GM18511 (cell line): ENCODE measurements around the gene PRKAG2.
"Not testable (repeated sequence)": the region's sequence is repeated elsewhere in the genome, so short reads cannot be mapped to it uniquely, and the experiment has no call there.

Source experiments
- ATAC-seq: cut with Tn5 transposase; IDR thresholded peaks from one replicate; pipeline ENCODE4 v1.9.1; 2021; ENCODE audit warnings: mild to moderate bottlenecking, moderate library complexity; ENCODE audit not compliant: unreplicated experiment

Gene PRKAG2

DNA sequence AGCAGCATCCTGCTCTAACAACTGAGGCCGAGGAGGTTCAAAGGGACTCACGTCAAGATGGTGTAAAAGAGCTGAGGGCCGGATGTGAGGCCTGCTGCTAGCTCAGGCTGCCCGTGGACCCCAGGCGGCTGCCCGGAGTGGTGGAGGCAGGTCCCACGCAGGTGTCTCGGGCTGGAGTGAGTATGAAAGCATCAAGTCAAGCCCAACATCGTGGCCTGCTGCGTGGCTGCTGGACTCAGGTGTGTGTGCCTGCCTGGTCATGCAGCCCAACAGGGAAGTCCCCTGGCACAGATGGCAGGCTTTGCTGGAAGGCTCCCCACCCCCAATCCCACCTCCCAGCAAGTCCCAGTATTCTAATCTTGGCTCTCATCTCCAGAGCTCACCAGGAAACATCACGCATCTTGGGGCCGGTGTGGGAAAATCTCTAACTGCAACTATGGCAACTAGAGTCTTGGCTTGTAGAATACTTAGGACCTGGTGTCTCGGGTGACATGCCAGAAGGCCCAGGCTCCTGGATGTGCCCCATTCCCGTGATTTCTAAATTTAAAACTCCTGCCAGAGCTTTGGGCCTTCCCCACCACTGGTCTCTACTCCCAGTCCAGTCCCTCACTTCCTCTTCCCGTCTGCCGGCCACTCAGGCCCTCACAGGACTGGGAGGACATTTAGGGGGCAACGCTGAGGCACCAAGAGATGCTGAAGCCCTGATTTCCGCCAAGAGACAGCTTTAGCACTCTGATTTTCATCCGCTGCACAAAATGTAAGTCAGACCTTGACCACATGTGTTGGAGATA is 85.9 kb downstream of the PRKAG2 start:
- ATAC-seq = no peak

DNA sequence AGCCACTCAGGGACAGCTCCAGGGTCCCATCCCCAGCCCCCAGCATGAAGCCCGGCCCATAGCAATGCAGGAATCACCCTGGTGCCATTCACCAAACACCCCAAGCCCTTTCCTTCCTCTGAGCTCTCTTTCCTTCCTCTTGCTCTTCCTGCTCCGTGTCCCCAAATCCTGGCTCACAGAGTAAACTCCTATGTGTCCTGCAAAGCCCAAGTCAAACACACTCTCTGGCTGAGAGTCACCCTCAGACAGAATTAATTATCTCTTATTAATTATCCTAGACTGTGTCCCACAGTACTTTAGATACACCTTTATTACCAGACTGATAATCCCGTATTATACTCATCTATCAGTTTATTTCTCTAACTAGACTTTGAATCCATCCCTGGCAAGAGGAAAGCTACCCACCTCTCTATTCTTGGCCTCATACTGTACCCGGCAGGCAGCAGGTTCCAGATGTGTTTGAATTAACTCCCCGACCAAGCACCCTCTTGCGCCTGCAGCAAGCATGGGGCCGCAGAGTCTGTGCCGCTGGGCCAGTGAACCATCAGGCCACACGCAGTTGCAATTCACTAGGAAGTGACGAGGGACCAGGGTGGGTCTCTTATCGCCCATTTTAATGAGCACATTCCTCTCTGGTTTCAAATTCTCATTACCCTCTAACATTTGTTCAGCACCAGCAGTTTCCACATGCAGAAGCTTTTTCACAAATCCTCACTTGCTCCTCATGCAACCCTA is 86.7 kb downstream of the PRKAG2 start:
- ATAC-seq = no peak

DNA sequence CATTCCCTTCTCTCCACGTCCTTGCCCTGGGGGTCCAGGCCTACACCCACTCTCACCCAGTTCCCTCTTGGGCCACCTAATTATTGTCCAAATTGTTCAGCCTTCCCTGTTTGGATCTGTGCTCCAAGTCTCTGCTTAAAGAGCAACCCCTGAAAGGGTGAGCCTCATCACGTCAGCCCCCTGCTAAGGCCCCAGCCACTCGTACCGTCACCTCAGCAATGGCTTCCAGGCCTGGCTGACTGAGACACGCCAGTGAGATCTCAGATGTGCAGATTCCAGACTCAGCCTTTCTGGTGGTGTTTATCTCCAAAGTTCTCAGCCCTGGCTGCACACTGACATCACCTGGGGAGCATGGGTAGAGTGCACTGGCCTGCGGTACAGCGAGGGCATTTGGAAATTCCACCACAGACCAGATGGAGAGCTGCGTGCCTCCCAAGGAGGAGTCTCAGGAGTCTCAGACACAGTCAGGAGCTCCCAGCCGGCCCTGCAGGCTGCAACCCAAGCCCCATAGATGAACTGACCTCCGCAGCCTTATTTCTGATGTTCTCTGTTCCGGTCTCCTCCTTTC is 87.5 kb downstream of the PRKAG2 start:
- no peak for ATAC-seq

DNA sequence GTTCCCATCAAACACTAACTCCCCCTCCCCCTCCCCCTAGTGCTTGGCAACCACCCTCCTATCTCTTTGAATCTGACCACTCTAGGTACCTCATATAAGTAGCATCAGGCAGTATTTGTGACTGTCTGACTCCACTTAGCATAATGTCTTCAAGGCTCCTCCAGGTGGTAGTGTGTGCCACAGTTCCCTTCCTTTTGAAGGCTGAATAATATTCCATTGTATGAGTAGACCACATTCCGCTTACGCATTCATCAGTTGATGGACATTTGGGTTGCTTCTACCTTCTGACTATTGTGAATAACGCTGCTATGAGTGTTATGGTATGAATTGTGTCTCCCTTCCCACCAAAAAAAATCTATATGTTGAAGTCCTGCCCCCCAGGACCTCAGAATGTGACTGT is 89.6 kb downstream of the PRKAG2 start:
- no peak for ATAC-seq

DNA sequence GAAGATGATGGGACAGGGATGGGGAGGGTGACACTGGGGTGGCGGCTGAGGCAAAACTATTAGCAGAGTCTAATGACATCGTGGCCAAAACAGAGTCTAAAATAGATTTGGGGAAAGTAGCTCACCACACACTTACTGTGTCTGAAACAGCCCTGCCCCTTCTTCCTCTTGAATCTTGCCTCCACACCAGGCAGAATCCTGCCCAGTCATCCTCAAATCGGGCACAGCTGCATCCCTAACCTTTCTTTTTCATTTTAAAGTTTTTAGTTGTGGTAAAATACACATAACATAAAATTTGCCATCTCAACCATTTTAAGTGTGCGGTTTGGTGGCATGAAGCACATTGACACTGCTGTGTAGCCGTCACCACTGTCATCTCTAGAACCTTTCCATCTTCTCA is 90.0 kb downstream of the PRKAG2 start:
- ATAC-seq = no peak

DNA sequence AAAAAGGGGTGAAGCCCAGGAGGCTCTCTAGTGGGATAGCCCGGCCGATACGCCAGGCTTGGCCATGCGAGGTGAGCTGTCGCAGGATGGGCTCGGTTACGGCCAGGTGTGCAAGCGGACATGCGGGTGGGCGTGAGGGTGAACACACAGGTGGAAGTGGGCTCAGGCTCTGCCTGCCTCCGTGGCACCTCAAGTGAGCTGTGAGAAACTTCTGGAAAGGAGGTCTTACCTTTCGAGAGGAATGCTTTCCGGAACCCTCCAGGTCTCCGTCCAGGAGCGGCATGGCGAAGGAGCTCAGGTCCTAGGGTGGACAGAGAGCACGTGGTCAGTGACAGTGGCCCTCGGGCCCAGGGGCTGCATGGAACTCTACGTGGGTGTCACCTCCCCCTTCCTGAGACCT is 90.7 kb downstream of the PRKAG2 start:
- no peak for ATAC-seq

DNA sequence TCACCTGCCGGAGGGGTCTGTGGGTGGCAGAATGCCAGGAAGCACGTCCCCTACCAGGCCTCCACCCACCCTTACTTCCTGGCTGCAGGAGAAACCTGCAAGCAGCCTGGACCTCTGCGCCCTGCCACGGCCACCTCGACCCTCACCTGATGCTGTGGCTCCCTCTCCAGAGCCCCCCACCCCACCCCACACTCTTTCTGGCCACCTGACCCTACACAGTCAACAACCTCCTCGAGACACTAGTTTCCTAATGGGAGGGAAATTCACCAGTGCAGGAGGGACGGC is 91.3 kb downstream of the PRKAG2 start:
- ATAC-seq = no peak

DNA sequence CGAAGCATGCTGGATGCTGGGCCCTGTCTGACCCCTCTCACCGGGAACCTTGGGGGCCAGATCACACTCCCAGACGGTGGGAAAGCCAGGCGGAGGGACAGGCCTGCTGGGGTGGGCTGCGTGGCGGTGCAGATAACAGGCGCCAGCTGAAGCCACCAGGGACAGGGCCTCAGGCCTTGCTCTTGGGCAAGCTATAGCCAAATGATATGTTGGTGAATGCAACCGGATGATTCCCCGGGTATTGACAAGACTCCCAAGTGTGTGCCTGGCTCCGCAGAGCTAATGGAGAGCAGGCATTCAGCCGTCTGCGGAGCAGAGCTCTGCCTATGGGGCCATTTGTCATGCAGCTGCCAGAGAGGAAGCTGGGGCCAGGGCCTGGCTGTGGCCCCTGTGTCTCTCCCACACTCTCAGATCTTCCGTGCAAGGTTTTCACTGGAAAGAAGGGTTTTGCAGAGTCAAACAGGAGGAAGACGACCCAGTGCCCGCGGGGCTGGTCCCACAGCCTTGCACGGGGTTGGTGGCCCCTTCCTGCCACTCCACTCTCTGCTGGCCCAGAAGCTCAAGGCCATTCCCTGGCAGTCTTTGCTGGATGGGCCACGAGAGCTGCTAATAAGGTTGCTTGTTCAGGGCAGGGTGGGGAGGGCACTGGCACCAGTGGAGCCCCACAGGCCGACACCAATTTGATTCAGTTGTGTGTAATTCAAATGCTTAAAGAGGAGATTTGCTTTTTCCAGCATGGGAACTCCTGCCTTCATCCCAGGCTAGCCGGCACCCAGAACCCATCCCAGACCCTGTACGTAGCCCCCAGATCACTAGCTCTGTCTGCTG is 91.8 kb downstream of the PRKAG2 start:
- ATAC-seq = no peak

DNA sequence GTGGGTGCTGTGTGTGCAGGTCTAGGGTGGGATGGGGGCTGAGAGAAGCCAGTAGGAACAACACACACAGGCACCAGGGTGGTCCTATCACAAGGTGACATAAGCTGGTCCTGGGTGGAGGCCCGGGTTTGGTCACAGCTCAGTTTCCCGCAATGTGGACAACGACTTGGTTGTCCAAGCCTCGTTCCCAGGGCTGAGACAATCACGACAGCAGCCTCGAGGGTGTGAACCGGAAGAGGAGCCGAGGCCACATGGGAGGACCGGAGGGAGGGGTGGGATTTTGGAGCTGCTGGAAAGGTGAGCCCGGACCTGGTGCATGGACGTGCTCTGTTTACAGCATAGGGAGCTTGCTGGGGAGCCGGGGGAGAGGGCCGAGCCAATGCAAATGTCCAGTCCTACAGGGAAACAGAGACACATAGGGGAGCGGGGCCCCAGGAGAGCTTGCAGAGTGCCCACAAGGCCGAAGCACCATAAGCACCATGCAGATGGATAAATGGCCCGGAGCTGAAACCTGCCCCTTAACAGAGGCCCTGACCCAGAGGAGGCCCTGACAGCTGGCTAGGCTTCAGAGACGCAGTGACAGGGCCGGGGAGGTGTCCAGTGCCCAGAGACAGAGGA is 92.8 kb downstream of the PRKAG2 start:
- ATAC-seq = no peak

DNA sequence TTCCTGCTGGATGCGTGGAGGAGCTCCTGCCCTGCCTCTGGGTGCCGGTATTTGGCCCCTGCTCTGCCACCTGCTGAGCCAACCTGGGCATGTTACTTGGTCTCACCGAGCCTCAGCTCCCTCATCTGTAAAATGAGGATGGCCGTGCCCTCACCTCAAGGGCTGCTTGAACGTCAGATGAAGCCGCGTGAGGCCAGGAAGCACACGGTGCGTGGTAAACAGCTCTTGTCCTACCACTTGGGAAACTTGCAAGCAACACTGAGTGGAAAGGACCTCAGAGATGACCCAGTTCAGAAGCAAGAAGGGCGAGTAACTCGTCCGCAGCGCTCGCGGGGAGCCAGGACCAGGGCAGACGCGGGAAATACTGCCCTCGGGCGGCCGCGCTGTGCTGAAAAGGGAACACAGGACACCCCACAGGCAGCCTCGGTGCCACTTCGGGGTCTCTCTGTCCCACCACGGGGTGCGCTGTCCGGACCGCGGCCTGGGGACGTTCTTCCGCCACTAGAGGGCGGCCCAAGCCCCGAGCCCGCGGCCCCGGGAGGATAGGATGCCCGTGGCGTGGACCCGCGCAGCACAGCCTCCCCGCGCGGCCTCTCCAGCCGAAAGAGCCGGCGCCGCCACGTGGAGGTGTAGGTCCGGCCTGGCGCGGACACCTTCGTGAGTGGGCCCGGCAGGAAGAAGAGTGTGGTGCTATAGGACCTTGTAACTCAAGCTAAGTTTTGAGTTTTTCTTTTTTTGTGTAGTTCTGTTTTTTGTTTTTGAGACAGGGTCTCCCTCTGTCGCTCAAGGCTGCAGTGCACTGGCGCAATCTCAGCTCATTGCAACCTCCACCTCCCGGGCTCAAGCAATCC is 94.1 kb downstream of the PRKAG2 start:
- peak; percentile 96 for ATAC-seq

DNA sequence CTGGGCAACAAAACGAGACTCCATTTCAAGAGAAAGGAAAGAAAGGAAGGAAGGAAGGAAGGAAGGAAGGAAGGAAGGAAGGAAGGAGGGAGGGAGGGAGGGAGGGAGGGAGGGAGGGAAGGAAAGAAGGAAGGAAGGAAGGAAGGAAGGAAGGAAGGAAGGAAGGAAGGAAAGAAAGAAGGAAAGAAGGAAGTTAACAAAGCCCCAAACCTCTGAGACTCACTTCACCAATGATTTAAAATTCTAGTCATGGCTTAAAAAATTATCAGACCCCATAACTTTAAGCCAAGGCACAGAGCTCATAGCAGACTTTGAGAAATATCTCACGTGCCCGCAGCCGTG is 94.7 kb downstream of the PRKAG2 start:
- not testable (repeated sequence) for ATAC-seq

DNA sequence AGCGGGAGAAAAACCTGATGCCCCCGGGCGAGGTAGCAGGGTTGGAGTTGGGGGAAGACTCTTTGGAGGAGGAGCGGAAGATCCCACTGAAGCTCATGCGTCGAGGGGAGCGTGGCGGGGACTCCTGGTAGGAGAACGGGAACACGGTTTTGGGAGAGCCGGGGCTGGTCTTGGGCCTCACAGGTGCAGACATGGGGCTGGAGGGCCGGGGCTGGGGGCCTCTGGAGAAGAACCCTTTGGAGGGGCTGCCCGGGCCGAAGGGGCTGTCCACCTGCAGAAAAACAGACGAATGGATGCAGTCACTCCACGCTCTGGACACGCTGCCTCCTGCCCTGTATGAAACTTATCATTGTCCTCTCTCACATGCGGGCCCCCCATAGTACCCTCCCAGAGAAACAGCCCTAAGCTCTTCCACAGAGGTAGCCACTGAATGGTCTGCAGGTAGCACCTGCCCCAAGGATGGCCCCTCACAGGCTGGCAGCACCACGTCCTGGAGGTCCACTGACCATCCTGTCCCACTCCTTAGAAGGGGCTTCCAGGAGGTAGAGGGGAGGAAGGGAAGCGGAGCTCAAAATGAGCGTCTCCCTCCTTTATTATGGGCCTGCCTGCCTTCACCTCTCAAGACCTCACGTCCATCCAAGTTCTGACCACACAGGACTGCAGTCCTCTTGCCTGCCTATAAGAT is 95.6 kb downstream of the PRKAG2 start:
- no peak for ATAC-seq

DNA sequence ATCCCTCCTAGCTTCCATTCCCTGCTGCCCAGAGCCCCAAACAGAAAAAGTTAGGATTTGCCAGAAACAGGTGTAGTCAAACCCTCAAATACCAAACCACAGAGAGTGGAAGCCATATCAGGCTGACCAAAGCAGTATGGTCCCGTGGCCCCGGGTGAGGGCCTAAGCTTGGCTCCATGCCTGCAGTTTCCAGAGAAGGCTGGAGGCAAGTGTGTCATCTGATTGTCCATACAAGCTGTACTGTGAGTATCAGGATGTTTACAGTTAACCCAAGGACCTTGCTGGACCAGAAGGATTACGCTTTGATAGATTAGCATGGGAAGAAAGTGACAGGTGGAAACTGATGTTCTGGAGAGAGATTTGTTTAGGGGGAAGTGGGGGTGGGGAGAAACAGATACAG is 96.3 kb downstream of the PRKAG2 start:
- no peak for ATAC-seq

DNA sequence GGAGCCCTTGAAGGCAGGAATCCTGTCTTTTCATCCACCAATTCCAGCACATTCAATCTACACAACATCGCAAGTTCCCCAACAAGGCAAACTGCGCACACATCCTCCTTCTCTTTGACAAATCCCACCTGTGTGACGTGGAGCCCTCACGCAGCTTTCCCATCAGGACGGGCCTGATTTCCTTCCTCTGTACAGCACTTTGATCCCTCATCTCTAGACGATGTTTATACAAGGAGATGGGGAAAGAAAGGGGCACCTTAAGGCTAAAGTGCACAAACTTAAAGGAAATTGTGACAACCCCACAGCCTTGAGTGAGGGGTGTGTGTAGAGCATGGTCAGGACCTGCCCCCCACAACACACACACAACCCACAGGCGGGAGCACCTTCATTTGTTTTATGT is 97.2 kb downstream of the PRKAG2 start:
- ATAC-seq = no peak

DNA sequence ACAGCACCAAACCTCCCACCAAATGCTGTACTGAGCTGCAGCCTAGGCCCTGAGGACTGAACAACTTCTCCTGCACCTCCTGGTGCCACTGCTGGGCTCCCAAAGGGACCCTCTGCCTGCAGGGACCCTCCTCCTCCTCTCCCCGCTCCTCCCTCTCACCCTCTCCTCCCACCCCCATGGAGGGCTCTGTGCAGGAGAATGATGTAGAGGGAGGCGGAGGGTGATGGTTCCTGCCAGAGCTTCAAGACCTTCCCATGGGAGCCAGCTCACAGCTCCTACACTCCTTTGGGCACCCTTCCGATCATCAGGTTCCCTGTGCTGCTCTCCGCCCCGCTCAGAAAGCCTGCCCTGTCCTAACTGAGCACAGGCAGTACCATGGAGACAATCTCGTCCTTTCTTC is 97.7 kb downstream of the PRKAG2 start:
- no peak for ATAC-seq

DNA sequence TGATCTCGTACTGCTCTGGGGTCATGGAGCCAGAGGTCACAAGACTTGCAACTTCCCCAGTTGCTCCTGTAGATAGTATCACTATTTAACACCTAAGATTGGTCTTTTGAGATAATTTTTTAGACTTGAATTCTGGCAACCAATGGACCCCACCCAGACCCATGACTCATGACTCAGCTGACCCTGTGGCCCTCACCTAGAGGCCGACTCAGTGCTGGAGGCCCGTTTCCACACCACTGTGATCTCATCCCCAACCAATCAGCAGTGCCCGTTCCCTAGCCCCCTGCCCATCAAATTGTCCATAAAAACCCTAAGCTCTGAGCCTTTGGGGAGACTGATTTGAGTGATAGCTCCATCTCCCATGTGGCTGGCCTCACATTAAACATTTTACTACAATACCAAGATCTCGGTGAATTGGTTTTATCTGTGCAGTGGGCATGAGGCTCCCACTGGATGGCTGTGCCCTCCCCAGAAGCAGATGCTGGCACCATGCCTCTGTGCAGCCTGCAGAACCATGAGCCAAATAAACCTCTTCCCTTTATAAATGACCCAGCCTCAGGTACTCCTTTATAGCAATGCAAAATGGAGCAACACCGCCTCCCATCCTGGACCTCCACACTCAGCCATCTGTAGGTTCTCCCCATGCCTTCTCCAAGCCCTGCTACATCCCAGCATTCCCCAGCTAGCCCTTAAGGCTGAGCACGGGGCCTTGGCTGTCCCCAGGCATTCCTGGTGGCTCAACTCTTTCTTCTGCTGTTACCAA is 98.8 kb downstream of the PRKAG2 start:
- no peak for ATAC-seq

DNA sequence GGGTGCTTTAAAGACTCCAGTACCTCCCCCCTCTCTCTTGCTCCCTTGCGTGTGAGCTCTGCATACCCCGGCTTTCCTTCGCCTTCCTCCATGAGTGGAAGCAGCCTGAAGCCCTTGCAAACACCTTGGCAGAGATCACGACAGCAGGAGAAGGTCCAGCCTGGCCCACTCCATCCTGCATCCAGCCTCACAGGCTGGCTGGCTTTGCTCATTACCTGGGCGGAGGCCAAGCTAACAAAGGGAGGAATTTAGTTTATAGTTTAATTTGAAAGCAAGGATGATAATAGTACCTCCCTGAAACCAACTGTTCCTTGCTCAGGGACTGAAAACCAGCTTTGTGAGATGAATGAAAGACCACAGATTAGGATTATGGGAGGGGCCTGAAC is 99.4 kb downstream of the PRKAG2 start:
- ATAC-seq = no peak

DNA sequence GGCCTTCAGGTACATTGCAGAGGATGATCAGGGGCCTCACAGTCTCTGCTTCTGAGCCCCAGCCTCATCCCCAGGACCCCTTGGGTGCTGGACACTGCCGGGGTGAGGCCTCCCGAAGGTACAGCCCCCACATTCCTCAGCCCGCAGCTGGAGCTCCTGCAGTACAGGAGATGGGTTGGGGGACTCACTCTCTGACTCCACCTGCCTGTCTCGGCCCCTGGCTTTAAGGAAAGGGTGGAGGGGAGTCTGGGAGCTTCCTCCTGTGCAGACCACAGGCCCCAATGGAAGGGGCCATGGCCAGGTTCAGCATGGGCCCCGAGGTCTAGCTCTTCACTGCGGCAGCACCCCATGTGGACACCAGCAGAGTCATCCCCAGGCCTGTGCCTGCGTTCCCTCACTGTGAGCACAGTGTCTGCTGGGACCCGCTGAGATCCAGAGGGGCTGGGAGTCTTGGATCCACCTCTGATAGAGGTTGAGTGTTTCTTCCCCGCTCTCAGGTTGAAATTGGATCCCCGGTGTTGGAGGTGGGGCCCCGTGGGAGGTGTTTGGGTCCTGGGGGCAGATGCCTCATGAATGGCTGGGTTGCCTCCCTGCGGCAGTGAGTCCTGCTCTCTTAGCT is 99.9 kb downstream of the PRKAG2 start:
- ATAC-seq = no peak

DNA sequence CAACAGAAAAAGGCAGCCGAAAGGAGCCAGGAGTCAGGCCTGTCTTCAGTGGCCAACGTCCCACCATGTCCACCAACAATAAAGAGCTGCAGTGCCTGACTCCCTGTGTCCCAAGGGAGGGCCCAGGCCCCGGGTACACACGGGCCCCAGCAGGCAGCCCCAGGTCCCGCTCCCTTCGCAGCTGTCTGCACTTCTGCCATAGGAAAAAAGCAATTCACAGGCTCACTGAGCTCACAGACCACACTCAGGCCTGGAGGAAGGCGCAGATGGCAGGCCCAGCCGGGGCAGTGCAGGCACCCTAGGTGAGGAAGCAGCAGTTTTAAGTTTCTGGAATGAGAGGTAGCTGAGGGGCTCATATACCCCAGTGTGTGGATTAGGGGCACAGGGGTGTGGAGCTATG is 100.5 kb downstream of the PRKAG2 start:
- no peak for ATAC-seq
